NCI-H1930 (cell line): ENCODE measurements around the gene ZNF541.

Source experiments
- DNase-seq, 2 experiments: peaks; one replicate each; lab custom pipeline; 2025; lab: John Stamatoyannopoulos, UW

The ZNF541 gene

DNA sequence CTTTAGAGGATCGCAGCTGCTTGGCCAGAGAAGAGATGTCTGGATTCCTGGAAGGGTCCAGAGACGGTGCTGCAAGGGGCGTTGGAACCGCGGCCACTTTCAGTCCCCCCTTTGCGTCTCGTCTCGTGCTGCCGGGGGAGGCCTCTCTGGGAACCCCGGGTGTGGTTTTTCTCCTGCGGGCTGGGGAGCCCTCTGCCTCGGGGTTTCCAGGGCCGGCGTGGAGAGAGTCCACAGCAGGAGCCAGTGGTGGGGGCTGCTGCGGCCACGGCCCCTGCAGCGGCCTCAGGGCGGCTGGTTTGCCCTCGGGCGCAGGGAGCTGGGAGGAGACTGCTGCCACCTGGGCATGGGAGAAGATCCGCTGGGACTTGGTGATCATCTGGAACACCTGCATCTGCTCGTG, 28.5 kb downstream of the ZNF541 start:
- no peak for DNase-seq

DNA sequence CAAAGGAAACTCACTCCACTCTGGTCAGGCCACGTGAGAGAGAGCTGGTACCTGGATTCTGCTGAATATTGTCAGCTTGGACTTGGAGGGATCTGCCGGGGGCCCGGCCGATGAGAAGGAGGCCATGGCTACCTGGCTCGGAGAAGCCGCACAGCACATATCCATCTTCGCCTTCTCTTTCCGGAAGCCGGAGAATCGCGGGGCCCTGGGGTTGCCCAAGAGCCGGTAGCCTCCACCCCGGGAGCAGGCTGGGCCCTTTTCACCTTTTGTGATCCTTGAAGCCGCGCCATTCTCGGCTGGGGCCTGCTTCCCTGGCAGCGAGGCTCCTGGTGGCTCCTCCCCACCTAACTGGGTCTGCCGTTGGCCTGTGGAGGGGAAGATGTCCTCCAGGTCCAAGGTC, 28.9 kb downstream of the ZNF541 start:
- no peak for DNase-seq

DNA sequence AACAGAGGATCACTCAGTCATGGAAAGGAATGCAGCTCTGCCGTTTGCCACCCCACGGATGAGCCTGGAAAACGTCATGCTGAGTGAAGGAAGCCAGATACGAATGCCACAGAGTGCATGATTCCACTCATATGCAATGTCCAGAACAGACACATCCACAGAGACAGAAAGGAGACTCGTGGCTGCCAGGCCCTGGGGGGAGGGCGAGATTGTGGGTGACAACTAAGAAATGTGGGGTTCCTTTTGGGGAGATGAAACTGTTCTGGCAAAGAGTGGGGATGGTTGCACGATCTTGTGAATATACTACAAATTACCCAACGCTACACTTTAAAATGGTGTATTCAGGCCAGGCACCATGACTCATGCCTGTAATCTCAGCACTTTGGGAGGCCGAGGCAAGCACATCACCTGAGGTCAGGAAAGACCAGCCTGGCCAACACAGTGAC, 30.9 kb downstream of the ZNF541 start:
- DNase-seq = no peak

- no peak for DNase-seq
These were observed 31.4 kb downstream of the ZNF541 start for GRCh38 chr19:47541518-47541917.

- no peak for DNase-seq
These were observed 32.2 kb downstream of the ZNF541 start for GRCh38 chr19:47540748-47541147.

GRCh38 chr19:47539747-47540311, 33.1 kb downstream of the ZNF541 start:
- no peak for DNase-seq

DNA sequence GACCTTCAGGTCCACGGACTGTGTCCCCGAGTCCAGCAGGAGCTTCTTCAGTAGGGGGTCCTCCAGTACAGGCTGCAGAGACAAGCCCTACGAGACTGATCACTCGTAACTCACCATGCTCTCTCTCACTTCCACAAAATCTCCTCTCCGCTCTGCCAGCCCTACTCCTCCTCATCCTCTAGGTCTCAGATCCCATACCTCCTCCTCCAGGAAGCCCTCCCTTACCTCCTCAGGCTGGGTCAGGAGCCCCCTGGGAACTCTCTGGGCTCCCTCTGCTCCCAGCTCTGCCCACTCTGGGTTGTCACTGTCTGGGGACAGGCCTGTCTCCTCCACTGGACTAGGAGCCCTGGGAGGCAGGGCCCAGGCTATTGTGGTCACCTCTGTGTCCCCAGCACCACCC, 34.1 kb downstream of the ZNF541 start:
- no peak for DNase-seq

DNA sequence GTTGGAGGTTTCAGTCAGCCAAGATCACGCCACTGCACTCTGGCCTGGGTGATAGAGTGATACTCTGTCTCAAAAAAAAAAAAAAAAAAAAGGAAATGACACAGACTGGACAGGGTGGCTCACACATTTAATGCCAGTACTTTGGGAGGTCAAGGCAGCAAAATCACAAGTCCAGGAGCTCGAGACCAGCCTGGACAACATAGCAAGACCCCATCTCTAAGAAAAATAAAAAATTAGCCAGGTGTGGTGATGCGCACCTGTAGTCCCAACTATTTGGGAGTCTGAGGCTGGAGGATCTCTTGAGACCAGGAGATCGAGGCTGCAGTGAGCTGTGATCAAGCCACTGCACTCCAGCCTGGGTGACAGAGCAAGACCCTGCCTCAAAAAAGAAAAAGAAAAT, 35.5 kb downstream of the ZNF541 start:
- no peak for DNase-seq

GRCh38 chr19:47534628-47535027, 38.3 kb downstream of the ZNF541 start:
- DNase-seq = no peak

DNA sequence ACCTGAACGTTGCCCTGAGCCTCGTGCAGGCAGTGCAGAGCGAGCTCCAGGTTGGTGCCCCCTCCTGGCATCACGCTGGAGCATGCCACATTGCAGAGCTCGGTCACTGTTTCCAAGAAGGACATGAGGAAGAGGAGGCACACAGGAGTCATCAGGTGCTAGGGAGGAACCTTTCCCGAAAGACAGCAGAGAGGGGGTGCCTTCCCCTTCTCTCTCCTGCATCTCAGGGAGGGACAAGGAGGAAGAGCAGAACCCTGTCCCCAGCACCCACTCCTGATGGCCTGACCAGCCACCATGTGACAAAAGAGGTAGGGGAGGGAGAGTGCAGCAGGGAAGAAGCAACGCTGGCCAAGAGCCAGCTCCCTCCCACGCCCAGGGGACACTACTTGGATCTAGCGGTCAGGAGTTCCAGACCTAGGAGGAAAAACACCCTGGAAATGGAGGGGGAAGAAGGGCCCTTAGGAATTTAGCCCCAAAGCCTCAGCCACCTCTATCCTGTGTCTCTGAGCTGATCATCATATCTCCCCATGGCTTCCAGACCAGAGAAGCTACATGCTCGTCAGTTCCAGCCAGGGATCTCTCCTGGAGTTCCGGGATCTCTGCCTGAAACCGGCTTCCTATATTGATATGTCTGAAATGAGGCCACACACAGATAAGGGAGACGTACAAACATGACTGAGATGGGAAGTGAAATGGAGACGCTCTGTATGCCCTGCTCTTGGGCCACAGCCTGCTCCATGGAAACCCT, 41.1 kb downstream of the ZNF541 start:
- no peak for DNase-seq

DNA sequence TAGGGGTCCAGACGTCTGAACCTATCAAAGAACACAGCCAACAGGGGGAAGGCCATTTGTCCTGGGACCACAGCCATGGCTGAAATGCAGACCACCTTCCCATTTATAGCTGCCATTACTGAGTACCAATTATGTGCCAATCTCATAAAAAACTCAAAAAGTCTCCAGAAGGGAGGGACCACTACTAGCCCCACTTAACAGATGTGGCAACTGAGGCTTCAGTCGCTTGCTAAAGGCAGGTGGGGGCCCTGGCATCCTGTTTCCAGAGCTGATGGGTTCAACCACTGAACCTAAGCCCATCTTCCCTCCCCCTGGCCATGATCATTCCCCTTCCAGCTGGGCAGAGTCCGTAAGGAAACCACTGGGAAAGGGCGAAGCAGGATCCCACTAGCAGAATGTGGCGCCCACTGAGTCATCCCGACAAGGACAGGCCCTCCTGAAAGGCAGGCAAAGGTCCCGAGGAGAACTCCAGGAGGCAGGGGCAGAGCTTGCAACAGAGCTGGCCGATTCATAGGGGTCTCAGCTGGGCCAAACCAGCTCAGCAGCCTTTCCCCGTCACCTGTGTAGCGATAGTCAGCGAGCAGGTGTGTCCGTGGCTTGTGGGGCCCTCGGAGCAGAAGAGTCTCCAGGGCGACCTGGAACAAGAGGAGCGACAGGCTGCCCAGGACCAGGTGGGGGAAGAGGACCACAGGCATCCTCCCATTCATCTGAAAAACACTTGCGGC, 43.8 kb downstream of the ZNF541 start:
- no peak for DNase-seq

- no peak for DNase-seq
These were observed 46.1 kb downstream of the ZNF541 start for GRCh38 chr19:47526798-47527197.

GRCh38 chr19:47523473-47523872, 49.5 kb downstream of the ZNF541 start:
- DNase-seq = no peak
